ENCODE results near the gene UNC13A.

- TF ChIP-seq, protein P1, sequence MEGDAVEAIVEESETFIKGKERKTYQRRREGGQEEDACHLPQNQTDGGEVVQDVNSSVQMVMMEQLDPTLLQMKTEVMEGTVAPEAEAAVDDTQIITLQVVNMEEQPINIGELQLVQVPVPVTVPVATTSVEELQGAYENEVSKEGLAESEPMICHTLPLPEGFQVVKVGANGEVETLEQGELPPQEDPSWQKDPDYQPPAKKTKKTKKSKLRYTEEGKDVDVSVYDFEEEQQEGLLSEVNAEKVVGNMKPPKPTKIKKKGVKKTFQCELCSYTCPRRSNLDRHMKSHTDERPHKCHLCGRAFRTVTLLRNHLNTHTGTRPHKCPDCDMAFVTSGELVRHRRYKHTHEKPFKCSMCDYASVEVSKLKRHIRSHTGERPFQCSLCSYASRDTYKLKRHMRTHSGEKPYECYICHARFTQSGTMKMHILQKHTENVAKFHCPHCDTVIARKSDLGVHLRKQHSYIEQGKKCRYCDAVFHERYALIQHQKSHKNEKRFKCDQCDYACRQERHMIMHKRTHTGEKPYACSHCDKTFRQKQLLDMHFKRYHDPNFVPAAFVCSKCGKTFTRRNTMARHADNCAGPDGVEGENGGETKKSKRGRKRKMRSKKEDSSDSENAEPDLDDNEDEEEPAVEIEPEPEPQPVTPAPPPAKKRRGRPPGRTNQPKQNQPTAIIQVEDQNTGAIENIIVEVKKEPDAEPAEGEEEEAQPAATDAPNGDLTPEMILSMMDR (IDR thresholded peaks at IDR 0.05), result no peak
- TF ChIP-seq POLR2A (IDR thresholded peaks at IDR 0.05), result no peak
Observed at GRCh38 chr19:17687857-17688784, at the start of gene UNC13A.

Data from tibial nerve (tissue), 3 donors.